WI38 (cell line): ENCODE data around the gene PREX1.

ENCODE experiments used
- H3K4me3 ChIP-seq: 2 replicates; pipeline ENCODE4 v1.5.1; 2011; ENCODE audit warnings: low read depth, mild to moderate bottlenecking, control low read depth, low read length
- CTCF ChIP-seq: IDR thresholded peaks from 2 replicates; pipeline ENCODE4 v1.5.1; 2012; ENCODE audit warnings: low read depth, mild to moderate bottlenecking, control low read depth, low read length

PREX1 gene

GRCh38 chr20:48661575-48662455 is 166.0 kb downstream of the PREX1 start:
- no peak overlapping the region for H3K4me3 ChIP-seq
- no peak for TF ChIP-seq CTCF

DNA sequence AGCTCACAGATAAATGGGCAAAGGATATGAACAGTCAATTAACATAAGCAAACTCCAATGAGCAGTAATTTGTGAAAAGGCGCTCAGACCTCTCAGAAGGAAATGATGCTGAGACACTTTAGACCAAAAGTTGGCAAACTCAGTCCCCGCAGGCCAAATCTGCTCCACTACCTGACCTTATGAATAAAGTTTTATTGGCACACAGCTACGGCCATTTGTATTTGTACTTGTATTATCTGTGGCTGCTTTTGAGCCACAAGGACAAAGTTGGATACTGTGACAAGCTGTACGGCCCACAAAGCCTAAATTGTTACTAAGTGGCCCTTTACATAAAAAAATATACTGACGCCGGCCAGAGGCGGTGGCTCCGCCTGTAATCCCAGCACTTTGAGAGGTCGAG is 167.0 kb downstream of the PREX1 start:
- no peak for TF ChIP-seq CTCF

DNA sequence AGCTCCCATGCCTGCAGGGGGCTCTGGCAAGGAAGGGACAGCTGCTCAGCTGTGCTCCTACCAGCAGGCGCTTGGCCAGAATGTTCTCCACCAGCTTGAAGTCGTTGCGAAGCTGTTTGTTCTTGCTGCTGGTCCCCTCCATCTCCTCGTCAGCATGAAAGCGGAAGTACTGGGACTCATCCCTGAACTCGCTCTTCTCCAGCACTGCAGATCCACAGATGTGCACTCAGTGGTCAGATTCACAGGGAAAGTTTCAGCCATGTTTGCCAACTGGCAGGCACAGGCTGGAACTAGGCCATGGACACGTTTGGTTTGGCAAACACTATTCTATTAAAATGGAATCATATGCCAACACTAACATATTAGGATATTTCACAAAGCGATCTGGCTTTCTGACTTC is 167.9 kb downstream of the PREX1 start:
- no peak for TF ChIP-seq CTCF
- no peak overlapping the region for H3K4me3 ChIP-seq

More for the DNA sequence above, 167.0 kb downstream of the PREX1 start:
- no peak overlapping the region for H3K4me3 ChIP-seq

GRCh38 chr20:48658505-48658904 is 169.3 kb downstream of the PREX1 start:
- no peak for TF ChIP-seq CTCF
- no peak overlapping the region for H3K4me3 ChIP-seq

DNA sequence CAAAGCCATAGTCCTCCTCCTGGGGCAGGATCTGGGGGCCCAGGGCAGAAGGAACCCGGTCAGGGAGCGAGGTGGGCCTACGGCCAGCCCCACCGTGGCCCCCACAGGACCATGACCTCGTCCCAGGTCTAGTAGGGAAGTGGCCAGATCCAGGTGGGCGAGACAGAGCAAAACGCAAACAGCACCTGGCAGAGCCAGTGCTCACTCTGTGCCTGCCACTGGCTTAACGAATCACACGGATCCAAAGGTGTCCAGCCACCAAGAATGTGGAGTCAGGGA is 169.7 kb downstream of the PREX1 start:
- TF ChIP-seq CTCF, result no peak
- H3K4me3 ChIP-seq, result no peak overlapping the region

DNA sequence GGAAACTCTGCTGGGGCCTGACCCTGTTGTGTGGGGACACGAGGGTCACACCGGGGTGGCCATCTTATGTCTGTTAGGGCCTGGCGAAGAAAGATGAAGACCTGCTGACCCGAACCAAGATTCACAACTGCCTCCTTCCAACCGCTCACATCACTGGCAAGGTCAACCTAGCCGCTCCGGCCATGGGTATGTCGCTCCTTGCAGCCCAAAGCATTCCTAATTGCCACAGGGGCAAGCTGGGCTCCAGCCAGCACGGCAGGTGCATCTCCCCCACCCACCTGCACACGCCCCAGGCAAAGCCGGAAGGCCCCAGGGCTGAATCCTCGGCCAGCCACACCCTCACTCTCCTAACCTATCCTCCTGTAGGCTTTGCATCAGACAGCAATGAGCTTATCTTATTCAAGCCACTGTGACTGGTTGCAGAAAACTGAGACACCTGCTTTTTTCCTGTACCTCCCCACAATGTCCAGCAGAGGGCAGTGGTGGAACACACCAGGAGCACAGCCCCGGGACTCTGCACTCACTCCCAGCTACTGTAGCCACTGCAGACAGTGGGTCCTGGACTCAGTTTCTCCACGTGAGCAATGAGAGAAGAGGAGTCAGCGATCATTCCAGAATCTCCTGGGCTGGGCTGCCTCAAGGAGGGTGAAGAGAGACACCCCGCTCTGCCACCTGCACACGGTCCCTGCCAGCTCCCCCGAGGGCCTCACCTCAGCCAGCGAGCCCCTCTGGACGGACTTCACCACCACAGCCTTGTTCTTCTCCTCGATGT is 170.2 kb downstream of the PREX1 start:
- peak; percentile 96 for TF ChIP-seq CTCF
- no peak overlapping the region for H3K4me3 ChIP-seq

DNA sequence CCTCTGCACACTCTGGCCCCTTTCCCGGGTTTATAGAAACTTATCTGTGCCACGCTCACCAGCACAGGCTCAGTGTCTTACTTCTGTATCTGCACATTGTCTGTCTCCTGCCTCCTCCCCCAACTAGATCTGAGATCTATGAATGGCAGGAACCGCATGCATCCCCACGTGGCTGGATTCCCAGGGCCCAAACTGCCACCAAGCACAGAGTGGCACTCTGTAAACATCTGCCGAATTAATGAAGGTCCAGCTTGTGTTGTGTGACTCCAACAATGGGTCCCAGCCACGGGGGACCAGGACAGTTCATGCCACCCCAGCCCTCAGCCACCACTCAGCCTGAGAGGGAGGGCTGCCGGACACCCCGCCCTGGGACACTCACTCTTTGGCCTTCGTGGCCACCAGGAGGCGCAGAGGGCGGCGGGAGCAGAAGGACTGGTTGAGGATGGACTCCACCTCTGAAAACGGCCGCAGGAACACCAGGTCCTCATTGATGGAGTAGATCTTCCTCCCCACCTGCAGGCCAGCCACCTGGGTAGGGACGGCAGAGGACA is 171.1 kb downstream of the PREX1 start:
- H3K4me3 ChIP-seq, result no peak overlapping the region

More for the DNA sequence above, 171.1 kb downstream of the PREX1 start:
- TF ChIP-seq CTCF, result no peak
